GM18858 (cell line): ENCODE measurements around the gene HIKESHI.

Experiments
- ATAC-seq: cut with Tn5 transposase; IDR thresholded peaks from one replicate; pipeline ENCODE4 v1.9.1; 2021; ENCODE audit not compliant: unreplicated experiment

The HIKESHI gene

GRCh38 chr11:86374069-86374468 is 72.0 kb downstream of the HIKESHI start:
- ATAC-seq, result no peak

GRCh38 chr11:86374586-86374985 is 72.5 kb downstream of the HIKESHI start, which contains the start of gene CCDC81:
CCDC81 (plus strand) TSS chr11:86374887; CDS start chr11:86375164, 277 bp downstream.
- ATAC-seq, result no peak

- ATAC-seq, result no peak
Measured at GRCh38 chr11:86377972-86378371, 75.9 kb downstream of the HIKESHI start.

- no peak for ATAC-seq
Measured at GRCh38 chr11:86380295-86381059, 78.4 kb downstream of the HIKESHI start.

GRCh38 chr11:86383041-86383955 is 81.3 kb downstream of the HIKESHI start:
- ATAC-seq, result no peak

GRCh38 chr11:86386283-86386682 is 84.2 kb downstream of the HIKESHI start:
- no peak for ATAC-seq

- ATAC-seq, result no peak
Measured at GRCh38 chr11:86386746-86387145, 84.7 kb downstream of the HIKESHI start.

- no peak for ATAC-seq
Measured at GRCh38 chr11:86388198-86388597, 86.2 kb downstream of the HIKESHI start.

- no peak for ATAC-seq
Measured at GRCh38 chr11:86390487-86390886, 88.4 kb downstream of the HIKESHI start.

GRCh38 chr11:86395061-86395551 is 93.1 kb downstream of the HIKESHI start:
- no peak for ATAC-seq
